Measurements from ENCODE around the gene CHD3.

The CHD3 gene

DNA sequence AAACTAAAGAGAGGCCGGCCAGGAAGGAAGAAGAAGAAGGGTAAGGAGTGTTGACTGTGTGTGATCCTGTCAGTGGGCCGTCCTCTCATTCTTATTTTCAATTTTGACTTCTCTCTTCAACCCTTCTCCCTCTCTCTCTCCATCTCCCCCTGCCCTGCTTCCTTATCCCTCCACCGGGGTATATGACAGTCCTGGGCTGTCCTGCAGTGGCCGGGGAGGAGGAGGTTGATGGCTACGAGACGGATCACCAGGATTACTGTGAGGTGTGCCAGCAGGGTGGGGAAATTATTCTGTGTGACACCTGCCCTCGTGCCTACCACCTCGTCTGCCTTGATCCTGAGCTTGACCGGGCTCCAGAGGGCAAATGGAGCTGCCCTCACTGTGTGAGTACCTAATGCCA lies 5.6 kb downstream of the CHD3 start:
- DNase-seq (ENCODE audit: low read depth): no peak

DNA sequence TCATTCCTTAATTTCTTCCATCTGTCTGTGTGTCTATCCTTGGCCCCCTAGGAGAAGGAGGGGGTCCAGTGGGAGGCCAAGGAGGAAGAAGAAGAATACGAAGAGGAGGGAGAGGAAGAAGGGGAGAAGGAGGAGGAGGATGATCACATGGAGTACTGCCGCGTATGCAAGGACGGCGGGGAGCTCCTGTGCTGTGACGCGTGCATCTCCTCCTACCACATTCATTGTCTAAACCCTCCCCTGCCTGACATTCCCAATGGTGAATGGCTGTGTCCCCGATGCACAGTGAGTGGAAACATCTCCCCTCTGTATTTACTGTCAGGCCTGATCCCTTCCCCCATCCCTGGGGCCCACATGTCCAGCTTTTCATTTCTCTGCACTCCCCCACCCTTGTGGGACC lies 6.3 kb downstream of the CHD3 start:
- DNase-seq (ENCODE audit: low read depth): no peak

- DNase-seq (ENCODE audit: low read depth): no peak
Observed at GRCh38 chr17:7897090-7897489, 8.5 kb downstream of the CHD3 start.

DNA sequence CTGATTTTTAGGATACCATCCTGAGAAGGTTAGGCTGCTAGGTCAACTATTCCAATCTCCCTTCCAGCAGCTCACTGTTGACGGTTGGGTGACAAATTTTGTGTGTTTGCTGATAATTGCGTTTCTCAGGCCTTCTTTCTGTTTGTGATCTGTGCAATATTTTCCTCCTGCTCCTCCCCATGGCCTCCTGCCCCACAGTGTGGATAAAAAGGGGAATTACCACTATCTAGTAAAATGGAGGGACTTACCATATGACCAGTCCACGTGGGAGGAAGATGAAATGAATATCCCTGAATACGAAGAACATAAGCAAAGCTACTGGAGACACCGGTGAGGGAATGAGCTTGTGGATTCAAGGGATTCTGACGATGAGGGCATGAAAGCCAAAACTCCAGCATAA lies 9.2 kb downstream of the CHD3 start:
- DNase-seq (ENCODE audit: low read depth): no peak

- DNase-seq (ENCODE audit: low read depth): no peak
Observed at GRCh38 chr17:7903154-7904103, 14.8 kb downstream of the CHD3 start.

- DNase-seq (ENCODE audit: low read depth): no peak
Observed at GRCh38 chr17:7909089-7909488, 20.5 kb downstream of the CHD3 start.

DNA sequence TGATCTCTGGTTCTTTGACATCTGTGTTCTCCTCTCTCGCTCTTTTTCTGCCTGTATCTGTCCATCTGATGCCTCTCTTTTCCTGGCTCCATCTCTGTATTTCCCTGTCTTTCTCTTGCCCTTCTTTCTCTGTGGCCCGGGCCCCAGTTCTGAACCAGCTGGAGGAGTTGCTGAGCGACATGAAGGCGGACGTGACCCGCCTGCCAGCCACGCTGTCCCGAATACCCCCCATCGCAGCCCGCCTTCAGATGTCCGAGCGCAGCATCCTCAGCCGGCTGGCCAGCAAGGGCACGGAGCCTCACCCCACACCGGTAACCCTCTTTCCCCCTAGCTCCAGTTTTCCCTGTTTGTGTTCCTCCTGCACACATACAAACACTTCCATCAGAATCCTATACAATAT lies 21.7 kb downstream of the CHD3 start:
- no peak for DNase-seq (ENCODE audit: low read depth)

GRCh38 chr17:7910711-7911110 lies 22.1 kb downstream of the CHD3 start:
- DNase-seq (ENCODE audit: low read depth): no peak

GRCh38 chr17:7911116-7911515 lies 22.5 kb downstream of the CHD3 start:
- no peak for DNase-seq (ENCODE audit: low read depth)

GRCh38 chr17:7912927-7913524 lies 24.4 kb downstream of the CHD3 start:
- DNase-seq (ENCODE audit: low read depth): no peak

DNA sequence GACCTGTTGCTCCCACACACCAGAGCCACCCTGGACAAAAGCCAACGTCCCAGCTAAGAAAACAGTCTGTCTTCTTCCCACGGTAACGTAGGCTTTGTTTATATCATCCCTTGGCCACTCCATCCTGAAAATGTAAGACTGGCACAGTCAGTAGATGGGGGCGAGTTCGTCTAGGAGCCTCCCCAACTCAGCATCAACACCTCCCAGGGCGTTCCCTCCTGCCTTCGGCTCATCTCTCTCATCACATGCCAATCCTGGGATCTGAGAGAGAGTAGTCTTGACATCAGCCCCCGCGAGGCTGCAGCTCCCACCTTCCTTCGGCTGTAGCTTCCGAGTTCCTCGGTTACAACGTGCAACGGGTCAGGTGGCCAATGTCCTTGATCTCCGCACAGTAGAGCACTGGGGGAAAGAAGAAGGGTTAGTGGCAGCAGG lies 26.6 kb downstream of the CHD3 start:
- no peak for DNase-seq (ENCODE audit: low read depth)

DNA sequence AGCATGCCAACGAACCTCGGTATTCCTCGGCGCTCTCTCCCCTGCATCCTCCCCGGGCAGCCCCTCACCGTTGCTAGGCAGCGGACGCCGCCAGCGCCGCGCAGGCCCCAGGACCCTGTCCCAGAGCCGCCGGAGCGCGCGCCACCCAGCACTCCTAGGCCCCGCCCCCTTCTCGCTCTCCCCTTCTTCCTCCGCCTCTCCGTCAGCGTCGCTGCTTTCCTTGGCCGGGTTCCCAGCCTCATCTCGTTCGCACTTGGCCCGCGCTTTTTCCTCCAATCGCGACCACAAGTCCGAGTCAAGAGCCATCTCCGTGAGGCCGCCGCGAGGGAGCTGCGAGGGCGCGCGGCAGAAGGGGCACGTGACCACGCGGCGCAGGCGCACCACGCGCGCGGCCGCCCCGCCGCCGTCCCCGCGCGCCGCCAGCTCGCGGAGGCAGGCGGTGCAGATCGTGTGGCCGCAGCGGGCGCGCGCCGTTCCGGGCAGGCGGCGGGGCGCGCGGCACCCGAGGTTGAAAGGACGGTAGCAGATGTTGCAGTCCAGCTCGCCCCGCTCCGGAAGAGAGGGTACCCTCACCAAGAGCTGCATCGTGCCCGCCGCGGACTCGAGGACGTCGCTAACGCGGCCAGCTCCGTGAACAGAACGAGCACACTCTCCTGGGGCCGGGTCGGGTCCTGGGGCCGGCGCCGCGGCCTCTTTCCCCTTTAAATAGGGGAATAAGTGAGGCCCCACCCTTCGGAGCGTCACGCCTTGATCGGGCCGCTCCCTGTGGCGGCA lies 27.2 kb downstream of the CHD3 start, which contains the start of gene RNF227:
TSS of gene RNF227 (minus strand) at position 679 of the 774 bp plus-strand sequence. CDS start at position 585, 94 bp downstream.
- peak; percentile 65 for DNase-seq (ENCODE audit: low read depth)

- DNase-seq (ENCODE audit: low read depth): no peak
Observed at GRCh38 chr17:7916385-7916682, 27.7 kb downstream of the CHD3 start.

GRCh38 chr17:7916808-7917207 lies 28.2 kb downstream of the CHD3 start:
- no peak for DNase-seq (ENCODE audit: low read depth)

DNA sequence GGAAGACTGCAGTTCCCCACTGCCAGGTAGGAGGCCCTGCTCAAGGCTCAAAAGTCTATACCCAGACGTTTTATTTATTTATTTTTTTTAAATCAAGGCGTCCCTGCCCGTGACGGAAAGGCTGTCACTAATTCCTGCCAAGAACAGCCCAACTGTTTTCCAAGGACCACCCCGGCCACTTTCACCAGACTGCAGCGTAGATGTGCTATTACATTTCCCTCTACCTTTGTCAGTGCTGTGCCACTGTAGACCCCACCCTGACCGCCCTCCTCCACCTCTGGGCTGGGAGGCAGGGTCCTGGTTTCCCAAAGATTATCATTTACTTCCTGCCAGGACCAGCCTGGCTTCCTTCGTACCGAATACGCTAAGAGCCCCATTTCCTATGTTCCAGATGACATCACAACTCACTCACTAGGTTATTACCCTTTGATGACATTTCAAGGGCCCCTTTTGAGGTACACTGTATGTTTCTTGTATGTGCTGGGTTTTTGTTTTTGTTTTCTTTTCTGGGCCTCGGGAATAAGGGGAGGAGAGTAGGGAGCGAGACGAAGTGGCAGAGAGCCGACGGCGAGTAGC lies 33.8 kb downstream of the CHD3 start:
- DNase-seq (ENCODE audit: low read depth): no peak

- DNase-seq (ENCODE audit: low read depth): peak; percentile 79
Observed at GRCh38 chr17:7922845-7923628, 34.4 kb downstream of the CHD3 start.

DNA sequence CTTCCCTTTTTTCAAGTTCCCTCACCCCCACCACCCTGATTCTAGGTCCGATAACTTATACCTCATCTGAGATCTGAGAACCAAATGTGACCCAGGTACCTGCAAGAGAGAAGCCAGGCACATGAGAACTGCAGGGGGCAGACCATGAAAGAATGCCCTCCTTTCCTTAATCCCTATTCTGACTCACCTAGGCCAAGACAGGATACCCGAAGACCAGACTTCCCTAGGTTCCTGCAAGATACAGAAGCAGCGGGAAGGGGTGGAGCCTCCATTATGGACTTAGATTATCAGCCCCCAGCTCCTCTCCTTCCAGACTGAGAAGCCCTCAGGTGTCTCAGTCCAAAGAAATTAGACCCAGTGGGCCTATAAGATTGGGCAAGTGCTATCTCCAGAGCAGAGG lies 39.0 kb downstream of the CHD3 start:
- DNase-seq (ENCODE audit: low read depth): no peak

- DNase-seq (ENCODE audit: low read depth): peak; percentile 61
Observed at GRCh38 chr17:7929158-7930023, 40.8 kb downstream of the CHD3 start, which contains the start of gene KCNAB3. KCNAB3 (minus strand) TSS chr17:7929856; CDS start chr17:7929435, 421 bp downstream.

- no peak for DNase-seq (ENCODE audit: low read depth)
Observed at GRCh38 chr17:7930841-7931631, 42.4 kb downstream of the CHD3 start.

Data from T follicular helper cell (primary cell).